DMS53 treated with DMSO at 0.1 percent for 48 hours (cell line): ENCODE measurements around the gene ZNF618.
A peak's percentile ranks its signal among the peaks of the same experiment; 100 is the strongest.

Experiments used
- DNase-seq: peaks from one replicate; lab custom pipeline; 2025; ENCODE audit not compliant: unreplicated experiment; lab: John Stamatoyannopoulos, UW

Gene ZNF618, protein sequence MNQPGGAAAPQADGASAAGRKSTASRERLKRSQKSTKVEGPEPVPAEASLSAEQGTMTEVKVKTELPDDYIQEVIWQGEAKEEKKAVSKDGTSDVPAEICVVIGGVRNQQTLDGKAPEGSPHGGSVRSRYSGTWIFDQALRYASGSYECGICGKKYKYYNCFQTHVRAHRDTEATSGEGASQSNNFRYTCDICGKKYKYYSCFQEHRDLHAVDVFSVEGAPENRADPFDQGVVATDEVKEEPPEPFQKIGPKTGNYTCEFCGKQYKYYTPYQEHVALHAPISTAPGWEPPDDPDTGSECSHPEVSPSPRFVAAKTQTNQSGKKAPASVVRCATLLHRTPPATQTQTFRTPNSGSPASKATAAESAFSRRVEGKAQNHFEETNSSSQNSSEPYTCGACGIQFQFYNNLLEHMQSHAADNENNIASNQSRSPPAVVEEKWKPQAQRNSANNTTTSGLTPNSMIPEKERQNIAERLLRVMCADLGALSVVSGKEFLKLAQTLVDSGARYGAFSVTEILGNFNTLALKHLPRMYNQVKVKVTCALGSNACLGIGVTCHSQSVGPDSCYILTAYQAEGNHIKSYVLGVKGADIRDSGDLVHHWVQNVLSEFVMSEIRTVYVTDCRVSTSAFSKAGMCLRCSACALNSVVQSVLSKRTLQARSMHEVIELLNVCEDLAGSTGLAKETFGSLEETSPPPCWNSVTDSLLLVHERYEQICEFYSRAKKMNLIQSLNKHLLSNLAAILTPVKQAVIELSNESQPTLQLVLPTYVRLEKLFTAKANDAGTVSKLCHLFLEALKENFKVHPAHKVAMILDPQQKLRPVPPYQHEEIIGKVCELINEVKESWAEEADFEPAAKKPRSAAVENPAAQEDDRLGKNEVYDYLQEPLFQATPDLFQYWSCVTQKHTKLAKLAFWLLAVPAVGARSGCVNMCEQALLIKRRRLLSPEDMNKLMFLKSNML

DNA sequence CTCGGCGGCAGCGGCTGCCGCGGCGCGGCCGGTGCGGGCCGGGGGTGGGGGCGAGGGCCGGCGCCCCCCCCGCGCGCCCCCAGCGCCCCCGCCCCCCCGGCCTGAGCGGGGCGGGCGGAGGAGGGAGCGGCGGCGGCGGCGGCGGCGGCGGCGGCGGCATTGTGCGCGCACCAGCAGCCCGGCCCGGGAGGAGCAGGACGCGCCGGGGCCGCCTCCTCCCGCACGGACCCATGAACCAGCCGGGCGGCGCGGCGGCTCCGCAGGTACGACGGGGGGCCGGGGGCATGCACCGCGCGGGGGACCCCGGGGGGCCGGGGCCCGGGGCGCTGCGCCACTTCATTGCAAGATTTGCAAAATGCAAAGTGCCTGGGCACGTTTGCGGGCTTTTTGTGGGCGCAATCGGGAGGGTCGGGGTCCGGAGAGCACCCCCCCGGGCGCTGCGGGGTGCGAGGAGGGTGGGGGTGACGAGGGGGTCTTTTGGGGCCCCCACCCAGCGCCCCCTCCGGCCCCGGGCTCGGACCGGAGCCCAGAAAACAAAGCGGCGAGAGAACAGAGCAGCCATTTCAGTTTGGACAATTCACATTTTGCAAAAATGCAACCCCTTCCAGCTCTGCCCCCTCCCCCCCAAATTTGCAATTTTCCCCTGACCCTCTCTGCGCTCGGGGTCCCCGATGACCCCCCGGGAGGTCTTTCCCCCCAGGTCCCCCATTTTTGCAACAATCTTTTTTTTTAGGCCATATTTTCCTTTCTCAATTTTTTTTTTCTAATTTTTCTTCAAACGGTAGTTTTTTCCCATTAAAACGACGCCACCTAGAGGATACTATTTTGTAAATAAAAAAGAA, at the start of gene ZNF618:
Gene ZNF618 (plus strand): TSS at position 159 of the 842 bp plus-strand sequence. CDS start 72 bp downstream, at position 231.
- no peak for DNase-seq

DNA sequence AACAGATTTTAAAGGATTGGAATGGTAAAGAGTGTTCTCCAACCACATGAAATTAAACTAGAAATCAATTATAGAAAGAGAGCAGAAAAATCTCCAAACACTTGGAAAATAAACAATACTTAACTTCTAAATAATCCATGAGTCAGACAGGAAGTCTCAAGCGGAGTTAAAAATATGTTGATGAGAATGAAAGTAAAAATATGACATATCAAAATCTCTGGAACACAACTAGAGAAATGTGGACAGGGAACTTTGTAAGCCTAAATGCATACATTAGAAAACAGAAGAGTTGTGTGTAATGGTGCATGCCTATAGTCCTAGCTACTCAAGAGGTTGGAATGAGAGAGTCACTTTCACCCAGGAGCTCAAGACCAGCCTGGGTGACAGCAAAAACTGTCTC, 47.9 kb upstream of the ZNF618 start:
- DNase-seq: no peak

DNA sequence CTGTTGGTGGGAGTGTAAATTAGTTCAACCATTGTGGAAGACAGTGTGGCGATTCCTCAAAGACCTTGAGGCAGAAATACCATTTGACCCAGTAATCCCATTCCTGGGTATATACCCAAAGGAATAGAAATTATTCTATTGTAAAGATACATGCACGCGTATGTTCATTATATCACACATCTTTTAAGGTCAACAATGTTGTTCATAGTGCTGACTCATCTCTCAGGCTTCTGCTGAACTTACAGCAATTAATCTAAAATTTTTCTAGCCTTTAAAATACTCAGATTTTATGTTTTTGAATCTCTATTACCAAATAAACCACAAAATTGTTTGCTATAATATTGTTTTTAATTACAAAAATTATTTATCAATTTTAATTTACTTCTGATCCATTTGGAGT, 38.8 kb upstream of the ZNF618 start:
- DNase-seq: no peak

DNA sequence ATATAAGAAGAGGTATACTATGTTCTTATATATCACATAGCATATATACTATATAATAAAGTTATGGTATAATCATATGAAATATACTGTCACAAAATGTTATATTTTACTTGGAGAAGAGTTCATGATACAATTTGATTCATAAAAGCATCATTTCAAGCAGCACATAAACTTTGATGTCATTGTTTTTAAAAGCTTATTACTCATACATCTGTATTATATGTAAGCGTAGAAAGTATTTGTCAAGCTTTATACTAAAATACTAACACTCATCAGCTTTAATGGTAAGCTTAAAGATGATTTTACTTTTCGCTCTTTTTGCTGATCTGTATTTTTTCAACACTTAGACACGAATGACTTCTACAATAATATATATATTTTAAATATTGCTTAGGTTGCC, 34.0 kb upstream of the ZNF618 start:
- DNase-seq: no peak

DNA sequence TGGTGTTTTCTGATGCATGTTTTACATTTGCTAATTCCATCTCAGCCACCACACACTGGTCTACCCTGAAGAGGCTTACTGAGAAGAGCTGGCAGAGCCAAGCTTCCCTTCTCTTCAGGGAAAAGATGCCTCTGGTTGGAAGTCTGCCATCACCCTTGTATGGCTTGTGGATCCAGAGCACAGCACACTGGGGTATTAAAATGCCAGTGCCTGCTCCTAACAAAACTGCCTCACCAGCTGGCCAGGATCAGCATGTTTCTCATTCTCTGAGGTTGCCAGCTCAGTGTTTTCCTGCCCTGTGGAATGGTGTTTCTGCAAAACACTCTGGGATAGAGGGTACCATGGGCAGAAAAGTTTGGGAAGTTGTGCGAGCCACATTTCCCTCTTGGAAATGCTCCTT, 31.6 kb upstream of the ZNF618 start:
- DNase-seq: no peak

DNA sequence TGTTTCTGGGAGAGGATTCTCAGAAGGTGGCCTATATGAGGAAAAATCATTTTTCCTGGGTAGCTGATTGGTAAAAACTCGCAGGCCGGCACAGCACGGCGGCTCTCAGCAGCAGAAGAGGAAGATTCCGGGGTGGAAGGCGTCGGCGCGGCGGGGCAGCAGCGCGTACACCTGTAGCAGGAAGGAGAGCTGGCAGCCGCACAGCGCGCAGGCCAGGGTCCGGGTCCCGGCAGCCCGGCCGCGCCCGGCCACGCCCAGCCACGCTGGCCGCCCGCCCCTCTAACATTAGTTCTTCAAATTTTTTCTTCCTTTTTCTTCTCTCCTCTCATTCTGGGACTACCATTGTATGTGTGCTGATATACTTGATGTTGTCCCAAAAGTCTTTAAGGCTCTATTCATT, 24.8 kb upstream of the ZNF618 start:
- DNase-seq: no peak

DNA sequence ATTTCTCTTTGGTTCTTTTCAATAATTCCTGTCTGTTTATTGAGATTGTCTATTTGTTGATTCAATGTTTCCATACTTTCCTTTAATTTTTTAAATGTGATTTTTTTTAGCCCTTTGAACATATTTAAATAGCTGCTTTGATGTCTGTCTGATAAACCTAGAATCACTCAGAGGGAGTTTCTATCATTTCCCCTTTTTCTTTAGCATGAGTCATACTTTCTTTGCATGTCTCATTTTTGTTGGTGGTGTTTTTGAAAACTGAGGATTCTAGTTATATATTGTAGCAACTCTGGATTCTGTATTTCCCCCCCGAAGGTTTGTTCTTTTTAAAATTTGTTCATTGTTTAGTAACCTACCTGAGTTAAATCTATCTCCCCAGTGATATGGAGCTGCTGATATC, 24.2 kb upstream of the ZNF618 start:
- DNase-seq: no peak

DNA sequence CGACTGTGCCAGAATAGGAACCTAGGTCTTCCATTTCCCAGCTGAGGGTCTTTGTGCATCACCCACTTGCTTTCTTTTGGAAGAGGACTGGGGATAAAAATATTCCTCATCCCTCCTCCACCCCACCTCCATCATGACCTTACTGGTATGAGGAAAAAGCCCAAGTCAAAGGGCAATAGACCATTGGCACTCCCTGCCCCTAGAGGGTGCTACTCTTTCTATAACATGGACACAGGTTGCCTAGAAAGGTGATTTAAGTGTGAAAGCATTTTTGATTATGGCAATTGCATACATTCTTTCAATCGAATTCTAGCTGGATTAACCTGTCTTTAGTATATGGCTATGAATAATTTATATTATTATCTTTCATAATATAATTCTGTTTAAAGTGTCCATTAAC, 22.8 kb upstream of the ZNF618 start:
- DNase-seq: peak; percentile 14

DNA sequence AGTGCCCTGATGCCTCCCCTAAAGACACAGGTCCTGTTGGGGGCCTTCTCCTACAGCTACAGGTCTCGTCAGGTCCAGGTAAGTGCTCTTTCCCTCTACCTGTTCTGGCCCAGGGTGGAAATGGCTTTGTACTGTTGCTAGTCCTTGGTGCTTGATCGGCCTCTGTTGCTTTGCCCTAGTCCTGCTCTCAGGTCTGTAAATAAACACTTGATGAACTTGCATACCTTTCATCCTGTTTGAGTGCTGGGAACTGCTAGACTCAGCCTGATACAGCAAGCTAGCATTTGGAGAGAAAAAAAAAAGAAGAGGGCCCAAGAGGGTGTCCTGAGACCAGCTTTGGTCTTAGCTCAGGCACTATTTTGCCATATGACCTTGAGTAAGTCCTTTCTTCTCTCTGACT, 21.8 kb upstream of the ZNF618 start:
- DNase-seq: peak; percentile 24

DNA sequence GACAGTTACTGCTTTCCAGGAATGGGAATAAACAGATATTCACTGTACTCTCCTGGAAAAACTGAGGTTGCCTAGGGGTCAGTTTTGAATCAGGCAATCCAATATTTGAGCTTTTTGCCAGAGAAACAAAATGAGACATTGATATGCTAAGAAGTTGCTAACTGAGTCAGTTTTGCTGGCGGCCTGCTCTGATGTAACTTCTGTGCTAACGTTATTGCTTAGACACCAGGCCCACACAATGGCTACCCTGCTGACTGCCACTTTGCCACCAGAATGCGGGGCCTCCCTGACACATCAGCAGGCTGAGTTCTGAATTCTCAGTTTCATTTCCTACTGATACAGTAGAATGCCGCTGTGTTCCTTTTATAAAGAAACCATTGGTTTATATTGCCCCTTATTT, 18.2 kb upstream of the ZNF618 start:
- DNase-seq: no peak

DNA sequence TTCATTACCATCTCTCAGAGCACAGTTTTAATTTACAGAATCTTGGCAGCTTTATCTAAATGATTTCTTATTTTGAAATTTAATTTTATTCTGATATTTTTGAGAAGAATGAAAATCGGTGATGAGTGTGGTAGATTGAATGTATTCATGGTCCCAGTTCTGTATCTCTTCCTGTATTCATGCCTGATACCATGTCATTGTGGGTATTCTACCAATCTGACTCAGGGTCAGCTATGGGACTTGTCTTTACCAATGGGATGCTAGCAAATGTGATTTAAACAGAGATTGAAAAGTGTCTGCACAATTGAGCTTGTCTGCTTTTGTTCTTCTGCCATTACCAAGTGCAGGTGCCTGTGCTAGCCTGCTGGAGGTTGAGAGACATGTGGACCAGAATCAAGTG, 17.8 kb upstream of the ZNF618 start:
- DNase-seq: no peak

DNA sequence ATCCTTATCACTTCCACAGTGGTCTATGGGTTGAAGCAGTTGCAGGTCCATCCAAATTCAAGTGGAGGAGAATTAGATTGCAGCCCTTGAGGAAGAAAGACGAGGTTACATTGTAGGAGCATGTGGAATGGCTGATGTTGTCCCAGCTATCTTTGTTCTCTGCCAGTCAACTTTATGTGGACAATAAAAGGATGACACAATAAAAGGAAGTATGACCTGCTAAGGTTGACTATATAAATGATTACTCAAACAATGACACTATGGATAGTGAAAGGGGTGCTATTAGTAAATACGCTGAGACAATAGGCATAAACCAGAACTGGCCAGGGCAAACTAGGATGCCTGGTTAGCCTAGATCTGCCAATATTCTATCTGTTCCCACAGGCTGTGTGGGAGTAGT, 12.8 kb upstream of the ZNF618 start:
- no peak for DNase-seq

DNA sequence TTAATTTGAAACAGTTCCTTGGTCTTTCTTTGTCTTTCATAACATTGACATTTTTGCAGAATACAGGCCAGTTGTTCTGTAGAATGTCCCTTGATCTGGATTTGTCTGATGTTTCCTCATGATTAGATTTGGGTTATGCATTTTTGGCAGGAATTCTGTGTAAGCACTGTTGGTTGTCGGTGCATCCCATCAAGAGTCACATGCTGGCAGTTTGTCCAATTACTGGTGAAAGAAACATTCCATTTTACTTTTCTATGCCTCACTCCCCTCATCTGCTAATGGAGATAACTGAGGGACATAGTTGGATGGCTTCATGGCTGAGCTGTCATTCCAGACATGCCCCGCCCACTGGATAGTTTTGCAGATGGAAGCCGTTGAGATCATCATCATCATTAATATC, 7.6 kb upstream of the ZNF618 start:
- no peak for DNase-seq

DNA sequence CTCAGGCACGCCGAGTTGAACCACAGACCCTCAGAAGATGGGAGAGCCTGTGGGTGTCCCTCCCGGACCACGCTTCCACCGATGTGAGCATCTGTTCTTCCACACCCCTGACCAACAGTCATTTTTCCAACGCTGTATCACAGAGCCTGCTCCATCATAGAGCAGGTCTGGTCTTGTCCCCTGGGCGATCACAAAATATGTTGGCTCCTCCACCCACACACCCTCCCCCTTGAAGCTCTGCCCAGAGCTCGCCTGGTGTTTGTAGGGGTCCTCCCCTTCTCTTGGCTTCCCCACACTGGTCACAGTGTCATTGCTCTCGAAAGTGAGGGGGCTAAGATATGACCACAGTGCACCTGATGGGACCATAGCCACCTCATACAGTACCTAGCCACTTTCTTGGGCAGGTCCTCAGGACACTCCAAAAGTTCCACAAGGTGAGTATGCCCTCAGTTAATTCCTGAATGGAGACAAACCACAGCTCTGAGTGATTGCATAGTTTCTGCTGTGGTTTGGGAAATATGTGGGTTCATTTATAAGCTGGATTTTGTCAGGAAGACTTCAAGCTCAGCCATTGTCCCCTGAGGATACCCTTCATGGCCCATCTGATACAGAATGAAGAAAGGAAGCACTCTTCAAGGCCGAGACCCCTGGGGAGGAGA, 3.5 kb upstream of the ZNF618 start:
- no peak for DNase-seq

DNA sequence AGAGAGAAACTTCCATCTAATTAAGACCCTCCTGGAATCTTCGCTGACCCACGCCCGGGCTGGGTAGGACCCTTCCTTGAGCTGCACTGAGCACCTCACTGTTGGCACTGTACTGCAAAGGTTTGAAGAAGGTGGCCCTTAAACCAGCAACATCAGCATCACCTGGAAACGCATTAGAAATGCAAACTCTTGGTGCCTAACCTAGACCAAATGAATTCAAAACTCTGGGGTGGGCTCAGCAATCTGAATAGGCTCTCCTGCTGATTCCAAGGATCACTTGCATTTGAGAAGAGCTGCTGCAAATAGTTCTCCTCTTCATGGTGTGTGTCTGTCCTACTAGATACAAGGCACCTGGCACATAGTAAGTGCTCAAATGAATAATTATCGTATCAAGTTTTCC, 2.7 kb upstream of the ZNF618 start:
- DNase-seq: no peak

DNA sequence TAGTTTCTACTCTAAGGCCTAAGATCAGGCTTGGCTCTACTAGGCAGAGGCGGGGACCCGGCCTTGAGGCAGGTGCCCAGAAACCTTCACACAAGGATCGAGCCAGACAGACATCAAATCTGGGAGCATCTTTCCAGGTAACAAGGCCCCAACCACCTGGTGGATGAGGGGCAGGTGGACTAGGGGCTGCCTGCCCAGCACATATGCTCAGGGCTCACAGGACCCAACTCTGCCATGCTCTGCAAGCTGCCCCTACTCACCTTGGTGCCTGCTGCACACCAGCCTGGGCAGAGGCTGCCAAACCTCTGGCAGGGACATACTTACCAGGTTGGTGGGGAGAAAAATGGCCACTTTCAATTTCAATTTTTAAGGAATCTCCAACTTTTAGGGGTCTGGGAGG, 2.2 kb upstream of the ZNF618 start:
- DNase-seq: no peak

DNA sequence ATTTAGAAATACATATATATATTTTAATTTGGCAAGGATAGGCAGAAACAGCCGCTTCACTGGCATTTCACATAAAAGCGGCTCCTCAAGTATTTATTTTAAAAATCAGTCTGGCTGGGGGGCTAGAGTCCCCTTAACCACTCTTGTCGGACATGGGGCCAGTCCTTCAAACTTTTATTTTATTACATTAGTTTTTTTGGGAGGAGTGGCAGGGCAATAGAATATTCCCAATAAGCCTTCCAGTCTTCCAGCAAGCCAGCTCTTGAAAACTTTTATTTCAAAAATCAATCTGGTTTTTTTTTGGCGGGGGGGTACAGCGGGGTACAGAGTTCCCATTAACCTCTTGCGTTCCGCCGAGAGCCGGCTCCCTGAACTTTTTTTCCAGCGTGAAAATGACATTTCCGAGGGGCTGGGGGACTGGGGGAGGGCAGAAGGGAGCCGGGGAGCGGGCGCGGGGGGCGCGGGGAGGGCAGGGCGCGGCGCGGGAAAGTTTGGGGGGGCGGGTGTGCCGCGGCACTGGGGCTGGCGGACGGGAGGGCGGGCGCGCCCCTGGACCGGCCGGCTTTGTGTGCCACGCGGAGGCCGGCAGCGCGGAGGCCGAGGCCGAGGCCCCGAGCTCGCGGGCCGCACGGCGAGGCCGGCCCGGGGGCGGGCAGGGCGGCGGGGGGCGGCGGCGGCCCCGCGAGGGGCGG, 504 bp upstream of the ZNF618 start:
- no peak for DNase-seq

DNA sequence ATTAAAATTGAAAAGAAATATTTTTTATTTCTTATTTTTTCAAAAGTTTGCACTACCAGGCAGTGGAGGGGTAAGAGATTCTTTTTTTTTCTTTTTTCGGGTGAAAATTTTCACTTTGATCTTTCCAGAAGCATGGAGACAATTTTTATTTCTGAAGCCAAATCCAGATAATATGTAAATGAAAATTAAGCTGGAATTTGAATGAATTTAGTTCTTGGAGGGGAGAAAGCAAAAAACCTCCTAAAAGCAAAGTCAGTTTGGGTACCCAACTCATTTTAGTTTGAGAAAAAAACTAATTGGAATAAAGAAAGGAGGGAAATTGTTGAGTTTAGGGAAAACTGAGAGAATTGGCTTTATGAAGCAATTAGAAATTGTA, 872 bp downstream of the ZNF618 start:
- DNase-seq: no peak

DNA sequence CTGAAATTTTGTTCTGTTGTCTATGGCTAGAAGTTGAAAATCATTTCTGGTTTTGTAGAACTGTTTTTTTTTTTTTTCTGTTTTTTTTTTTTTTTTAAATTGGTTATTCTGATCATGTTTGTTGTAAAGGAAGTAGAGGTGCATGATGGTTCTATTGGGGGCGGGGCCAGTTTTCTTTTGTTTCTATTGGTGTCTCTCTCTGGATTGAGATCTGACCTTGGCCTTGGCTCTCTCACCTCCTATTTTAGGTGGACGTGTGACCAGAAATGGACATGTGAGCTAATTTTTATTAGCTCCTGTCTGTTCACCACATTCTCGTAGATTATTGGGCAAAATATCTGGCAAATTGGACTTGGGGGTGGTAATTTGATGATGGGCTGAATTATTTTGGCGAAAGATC, 3.2 kb downstream of the ZNF618 start:
- no peak for DNase-seq

DNA sequence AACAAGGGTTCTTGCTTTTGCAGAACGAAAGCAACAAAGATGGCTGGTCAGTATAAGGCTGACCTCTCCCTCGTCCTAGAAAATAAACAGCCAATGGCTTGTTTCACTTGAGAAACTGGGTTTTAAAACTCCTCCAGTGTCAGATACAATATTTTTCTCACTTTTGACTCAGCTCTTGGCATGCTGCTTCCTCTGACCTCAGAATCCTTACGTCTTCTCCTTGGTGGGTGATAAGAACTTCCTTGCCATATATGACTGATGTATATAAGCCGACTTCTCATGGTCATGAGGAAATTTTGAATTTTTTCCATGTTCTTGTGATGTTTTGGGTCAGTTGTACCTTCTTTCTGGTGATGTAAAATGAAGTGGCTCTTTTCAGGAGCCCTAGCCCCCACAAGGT, 3.8 kb downstream of the ZNF618 start:
- DNase-seq: no peak
